ENCODE results near the gene FBXO9.
"Not testable (repeated sequence)": the region's sequence is repeated elsewhere in the genome, so short reads cannot be mapped to it uniquely, and the experiment has no call there.

The FBXO9 gene

GRCh38 chr6:53045891-53046673 is 19.1 kb upstream of the FBXO9 start:
- no peak for DNase-seq (ENCODE audit: low read depth in 2 of 2, low spot score in 1 of 2)

GRCh38 chr6:53048431-53049195 is 16.6 kb upstream of the FBXO9 start:
- no peak for DNase-seq (ENCODE audit: low read depth in 2 of 2, low spot score in 1 of 2)

GRCh38 chr6:53049415-53049814 is 15.8 kb upstream of the FBXO9 start:
- no peak for DNase-seq (ENCODE audit: low read depth in 2 of 2, low spot score in 1 of 2)

GRCh38 chr6:53052152-53052551 is 13.1 kb upstream of the FBXO9 start:
- not testable (repeated sequence) for DNase-seq (ENCODE audit: low read depth in 2 of 2, low spot score in 1 of 2)

- DNase-seq (ENCODE audit: low read depth in 2 of 2, low spot score in 1 of 2): no peak
Observed at GRCh38 chr6:53054532-53054931, 10.7 kb upstream of the FBXO9 start.

GRCh38 chr6:53055873-53056272 is 9.3 kb upstream of the FBXO9 start:
- no peak for DNase-seq (ENCODE audit: low read depth in 2 of 2, low spot score in 1 of 2)

GRCh38 chr6:53056273-53056672 is 8.9 kb upstream of the FBXO9 start:
- no peak for DNase-seq (ENCODE audit: low read depth in 2 of 2, low spot score in 1 of 2)

DNA sequence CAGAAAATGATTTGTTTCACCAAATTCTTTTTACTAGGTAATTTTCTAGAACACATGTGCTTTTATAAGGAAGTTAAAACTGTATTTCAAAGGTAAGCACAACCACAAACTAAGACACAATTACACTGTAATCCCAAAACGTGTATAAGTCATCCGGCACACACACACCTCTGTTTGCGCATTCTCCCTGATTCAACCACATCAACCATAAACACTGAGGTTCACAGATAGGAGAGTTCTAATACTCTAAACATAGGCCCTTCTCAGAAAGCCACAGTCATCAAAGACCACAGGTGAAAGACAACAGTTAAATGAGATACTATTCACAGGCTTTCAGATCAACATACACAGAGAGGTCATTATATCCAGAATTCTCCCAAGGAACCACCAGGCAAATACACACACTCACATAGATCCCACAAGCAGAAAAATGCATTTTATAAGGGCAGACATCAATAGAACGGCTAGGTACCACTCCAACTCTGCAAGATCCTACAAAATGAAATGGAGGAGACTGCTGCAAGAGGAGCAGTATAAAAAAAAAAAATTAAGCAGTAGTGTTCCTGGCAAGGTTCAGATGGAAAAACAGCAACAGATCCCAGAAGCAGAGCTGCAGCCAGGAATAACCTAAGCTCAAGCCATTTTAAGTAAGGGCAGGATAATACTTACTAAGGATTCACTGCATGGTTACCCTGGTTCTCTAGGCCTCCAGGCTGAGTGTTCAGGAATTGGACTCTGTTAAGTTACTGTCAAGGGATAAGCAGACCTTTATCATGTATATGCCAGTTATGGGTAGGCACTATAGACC is 6.6 kb upstream of the FBXO9 start:
- DNase-seq (ENCODE audit: low read depth in 2 of 2, low spot score in 1 of 2): no peak

- no peak for DNase-seq (ENCODE audit: low read depth in 2 of 2, low spot score in 1 of 2)
Observed at GRCh38 chr6:53059648-53060589, 5.3 kb upstream of the FBXO9 start.

- DNase-seq (ENCODE audit: low read depth in 2 of 2, low spot score in 1 of 2): no peak
Observed at GRCh38 chr6:53062169-53062539, 3.0 kb upstream of the FBXO9 start.

DNA sequence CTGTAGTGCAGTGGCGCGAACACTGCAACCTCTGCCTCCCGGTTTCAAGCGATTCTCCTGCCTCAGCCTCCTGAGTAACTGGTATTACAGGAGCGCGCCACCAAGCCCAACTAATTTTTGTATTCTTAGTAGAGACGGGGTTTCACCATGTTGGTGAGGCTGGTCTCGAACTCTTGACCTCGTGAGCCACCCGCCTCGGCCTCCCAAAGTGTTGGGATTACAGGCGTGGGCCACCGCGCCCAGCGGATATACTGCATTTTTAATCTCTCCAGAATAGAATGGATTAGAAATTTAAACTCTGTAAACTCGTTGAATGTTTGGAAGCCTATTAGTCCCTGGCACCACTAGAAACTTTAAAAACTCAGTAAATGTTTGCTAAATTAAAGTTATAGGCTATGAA is 949 bp upstream of the FBXO9 start:
- not testable (repeated sequence) for DNase-seq (ENCODE audit: low read depth in 2 of 2, low spot score in 1 of 2)

DNA sequence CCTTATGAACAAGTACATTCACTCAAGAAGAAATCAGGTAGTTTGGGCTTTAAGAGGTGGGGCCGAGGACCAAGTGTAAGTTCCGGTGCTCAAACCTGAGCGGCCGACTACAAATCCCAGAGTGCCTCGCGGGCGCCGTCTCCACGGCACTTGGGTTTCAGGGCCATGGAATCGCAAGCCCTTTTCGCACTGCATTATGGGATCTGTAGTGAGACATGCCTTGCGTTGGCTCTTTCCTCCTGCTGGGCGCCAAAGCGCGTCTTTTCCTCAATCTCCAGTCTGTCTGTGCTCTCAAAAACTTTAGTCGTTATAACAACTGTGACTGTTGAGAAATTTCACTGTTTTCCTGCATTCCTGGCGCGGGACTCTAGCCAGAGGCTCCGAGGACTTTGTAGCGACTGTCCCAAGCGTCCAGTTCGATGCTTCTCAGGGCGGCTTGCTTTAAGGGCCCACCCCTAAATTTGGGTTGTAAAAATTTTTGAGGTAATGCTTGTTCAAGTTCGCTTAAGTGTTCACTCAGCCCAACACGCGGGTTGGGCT is 408 bp upstream of the FBXO9 start:
- peak; percentile 89 to 90 for DNase-seq (ENCODE audit: low read depth in 2 of 2, low spot score in 1 of 2)

- DNase-seq (ENCODE audit: low read depth in 2 of 2, low spot score in 1 of 2): no peak
Observed at GRCh38 chr6:53066077-53066417, 843 bp downstream of the FBXO9 start.

GRCh38 chr6:53066874-53067706 is 1.9 kb downstream of the FBXO9 start:
- DNase-seq (ENCODE audit: low read depth in 2 of 2, low spot score in 1 of 2): no peak

- no peak for DNase-seq (ENCODE audit: low read depth in 2 of 2, low spot score in 1 of 2)
Observed at GRCh38 chr6:53067849-53068361, 2.7 kb downstream of the FBXO9 start.

- no peak for DNase-seq (ENCODE audit: low read depth in 2 of 2, low spot score in 1 of 2)
Observed at GRCh38 chr6:53069427-53069826, 4.2 kb downstream of the FBXO9 start.

- no peak for DNase-seq (ENCODE audit: low read depth in 2 of 2, low spot score in 1 of 2)
Observed at GRCh38 chr6:53070806-53071205, 5.6 kb downstream of the FBXO9 start.

DNA sequence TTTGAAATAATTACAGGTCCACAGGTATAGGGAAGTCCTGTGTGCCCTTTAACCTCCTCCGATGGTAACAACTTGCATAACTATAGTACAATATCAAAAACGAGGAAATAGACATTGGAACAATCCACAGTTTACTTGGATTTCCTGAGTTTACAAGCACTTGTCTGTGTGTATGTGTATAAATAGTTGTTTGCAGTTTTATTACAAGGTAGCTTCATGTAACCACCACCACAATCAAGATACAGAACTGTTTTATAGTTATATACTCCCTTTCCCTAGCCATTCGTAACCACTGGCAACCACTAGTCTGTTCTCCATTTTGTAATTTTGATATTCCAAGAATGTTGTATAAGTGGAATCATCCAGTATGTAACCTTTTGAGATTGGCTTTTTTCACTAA is 9.1 kb downstream of the FBXO9 start:
- no peak for DNase-seq (ENCODE audit: low read depth in 2 of 2, low spot score in 1 of 2)

DNA sequence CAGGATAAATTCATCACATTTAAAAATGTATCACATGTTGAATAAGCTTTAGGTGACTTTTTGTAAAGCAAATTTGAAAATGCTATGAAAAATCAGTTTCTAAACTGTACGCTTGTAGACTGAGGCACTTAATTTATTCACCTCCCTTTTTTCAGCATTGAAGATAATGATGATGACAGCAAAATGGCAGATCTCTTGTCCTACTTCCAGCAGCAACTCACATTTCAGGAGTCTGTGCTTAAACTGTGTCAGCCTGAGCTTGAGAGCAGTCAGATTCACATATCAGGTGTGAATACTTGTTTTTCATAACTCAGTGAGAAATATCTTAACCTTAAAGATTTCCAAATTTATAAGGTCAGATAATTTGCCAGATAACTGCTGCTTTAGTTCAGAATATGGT is 15.6 kb downstream of the FBXO9 start:
- no peak for DNase-seq (ENCODE audit: low read depth in 2 of 2, low spot score in 1 of 2)
